RWPE2 (cell line): ENCODE results near the gene THAP4.

ENCODE experiments used
- ATAC-seq: fragments of 200-7000 bp; cut with Tn5 transposase; 3 replicates; pipeline ENCODE4 v1.9.1; 2021; ENCODE audit warnings: low read depth
- DNase-seq: peaks from one replicate; pipeline ENCODE4 v3.0.0-alpha.2; 2020; ENCODE audit warnings: low spot score
- H3K27ac ChIP-seq: fragments of 450-650 bp; 2 replicates; pipeline ENCODE4 v1.5.1; 2017; ENCODE audit warnings: mild to moderate bottlenecking; ENCODE audit not compliant: poor library complexity, severe bottlenecking
- H3K27me3 ChIP-seq: fragments of 250-450 bp; sonication (Bioruptor Pico); 2 replicates; pipeline ENCODE4 v1.5.1; 2021; ENCODE audit warnings: mild to moderate bottlenecking, moderate library complexity; ENCODE audit not compliant: insufficient read depth, poor library complexity, severe bottlenecking
- H3K36me3 ChIP-seq: fragments of 250-450 bp; sonication (Bioruptor Pico); 2 replicates; pipeline ENCODE4 v1.5.1; 2020; ENCODE audit warnings: low read depth, mild to moderate bottlenecking, moderate library complexity
- H3K4me1 ChIP-seq: fragments of 250-450 bp; sonication (Bioruptor Pico); 2 replicates; pipeline ENCODE4 v1.5.1; 2021; ENCODE audit warnings: mild to moderate bottlenecking, moderate library complexity; ENCODE audit not compliant: insufficient read depth, poor library complexity, severe bottlenecking
- H3K4me3 ChIP-seq: fragments of 250-450 bp; sonication (Bioruptor Pico); 2 replicates; pipeline ENCODE4 v1.5.1; 2021; ENCODE audit warnings: mild to moderate bottlenecking, moderate library complexity; ENCODE audit not compliant: severe bottlenecking
- H3K9me3 ChIP-seq: fragments of 250-450 bp; sonication (Bioruptor Pico); 2 replicates; pipeline ENCODE4 v1.5.1; 2021; ENCODE audit warnings: mild to moderate bottlenecking, moderate library complexity; ENCODE audit not compliant: severe bottlenecking
- CTCF ChIP-seq: fragments of 450-650 bp; IDR thresholded peaks from one replicate; pipeline ENCODE4 v1.5.1; 2017; ENCODE audit warnings: mild to moderate bottlenecking, moderate library complexity; ENCODE audit not compliant: poor library complexity, severe bottlenecking

Gene THAP4

GRCh38 chr2:241608881-241609280 is 28.1 kb downstream of the THAP4 start:
- DNase-seq (no peak), ATAC-seq (no peak)
- TF ChIP-seq CTCF, result no peak
- Histone ChIP-seq H3K36me3 (peaks cover 33% of the 10 kb centered on the region), H3K27ac (no peak overlapping the region), H3K4me1 (no peaks in the 10 kb centered on the region), H3K4me3 (no peak overlapping the region), H3K27me3 (no peaks in the 10 kb centered on the region), H3K9me3 (no peaks in the 10 kb centered on the region)

DNA sequence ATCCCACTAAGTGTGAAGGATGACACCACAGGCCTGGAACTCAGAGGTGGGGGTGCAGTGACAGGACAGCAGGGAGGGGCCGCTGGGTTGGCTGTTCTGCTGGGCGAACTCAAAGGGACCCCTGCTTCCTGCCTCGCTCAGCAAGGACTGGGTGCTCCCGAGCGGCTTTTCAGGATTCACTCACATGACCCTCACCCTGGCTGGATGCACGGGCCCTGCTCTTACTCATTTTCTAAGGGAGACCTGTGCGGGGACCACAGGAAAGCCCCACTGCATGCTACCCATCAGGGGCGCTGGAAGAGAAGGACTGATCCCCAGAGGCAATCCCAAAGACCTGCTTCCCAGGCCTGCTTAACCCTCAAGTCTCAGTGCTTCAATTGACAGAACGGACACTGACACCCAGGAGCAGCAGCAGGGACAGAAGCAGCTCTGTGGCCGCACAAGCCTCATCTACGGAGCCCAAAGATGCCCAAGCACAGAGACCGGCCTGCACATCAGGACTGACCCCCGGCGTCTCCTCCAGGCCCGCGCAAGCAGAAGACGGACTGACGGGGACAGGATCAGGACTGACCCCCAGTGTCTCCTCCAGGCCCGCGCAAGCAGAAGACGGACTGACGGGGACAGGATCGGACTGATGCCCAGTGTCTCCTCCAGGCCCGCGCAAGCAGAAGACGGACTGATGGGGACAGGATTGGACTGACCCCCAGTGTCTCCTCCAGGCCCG is 29.6 kb downstream of the THAP4 start:
- Histone ChIP-seq H3K9me3 (no peaks in the 10 kb centered on the region), H3K27me3 (no peaks in the 10 kb centered on the region), H3K4me1 (no peaks in the 10 kb centered on the region), H3K4me3 (no peak overlapping the region), H3K36me3 (peaks cover 37% of the 10 kb centered on the region), H3K27ac (no peak overlapping the region)
- ATAC-seq (no peak), DNase-seq (no peak)
- no peak for TF ChIP-seq CTCF

GRCh38 chr2:241606186-241606585 is 30.8 kb downstream of the THAP4 start:
- ATAC-seq (no peak), DNase-seq (no peak)
- TF ChIP-seq CTCF, result no peak
- Histone ChIP-seq H3K4me1 (no peaks in the 10 kb centered on the region), H3K4me3 (no peak overlapping the region), H3K36me3 (peaks cover 42% of the 10 kb centered on the region), H3K9me3 (no peaks in the 10 kb centered on the region), H3K27ac (no peak overlapping the region), H3K27me3 (no peaks in the 10 kb centered on the region)

DNA sequence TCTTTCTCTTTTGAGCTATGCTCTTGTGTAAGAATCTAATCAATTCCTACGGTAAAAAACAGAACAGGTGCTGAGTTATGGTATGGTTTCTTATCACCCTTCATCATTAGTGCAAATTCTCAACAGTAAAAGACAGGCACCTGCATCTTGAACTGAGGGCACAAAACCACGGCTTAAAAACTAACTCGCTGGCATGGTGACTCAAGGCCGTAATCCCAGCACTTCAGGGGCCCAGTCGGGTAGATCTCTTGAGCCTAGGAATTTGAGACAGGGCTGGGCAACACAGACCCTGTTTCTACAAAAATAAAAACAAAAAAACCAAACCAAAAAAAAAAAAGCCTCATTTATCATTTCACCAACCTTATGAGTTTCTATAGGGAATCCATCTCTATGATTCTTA is 33.3 kb downstream of the THAP4 start:
- H3K9me3 ChIP-seq, result no peaks in the 10 kb centered on the region
- DNase-seq (no peak), ATAC-seq (no peak)
- H3K4me3 ChIP-seq, result no peak overlapping the region
- no peaks in the 10 kb centered on the region for H3K27me3 ChIP-seq
- H3K36me3 ChIP-seq, result peaks cover 50% of the 10 kb centered on the region
- H3K27ac ChIP-seq, result no peak overlapping the region
- H3K4me1 ChIP-seq, result no peaks in the 10 kb centered on the region
- no peak for TF ChIP-seq CTCF

GRCh38 chr2:241602720-241603119 is 34.2 kb downstream of the THAP4 start:
- DNase-seq (no peak), ATAC-seq (no peak)
- Histone ChIP-seq H3K4me1 (no peaks in the 10 kb centered on the region), H3K36me3 (peaks cover 49% of the 10 kb centered on the region), H3K9me3 (no peaks in the 10 kb centered on the region), H3K27me3 (no peaks in the 10 kb centered on the region), H3K27ac (no peak overlapping the region), H3K4me3 (no peak overlapping the region)
- no peak for TF ChIP-seq CTCF
